Measurements from ENCODE around the gene P4HA2. TPM values are rescaled to one million over a fixed set of nuclear protein-coding genes. Genes with fewer than 3 reads are reported as not detected.

The P4HA2 gene
- total and polyA plus RNA-seq, 9 of the 15 experiments (the other 6 are each of a cell fraction or from before 2014, with no cell fraction given), result 9.6 to 50.0 (median 12.7) TPM

- BruUV-seq (replicated peaks), result no TSS peak
- no peak for ATAC-seq
- no peak for DNase-seq (ENCODE audit: extremely low read depth in 1 of 4, low spot score in 3 of 4)
- Histone ChIP-seq H3K36me3 (ENCODE audit: control insufficient read depth, insufficient read depth, low read length) (no peaks in the 10 kb centered on the region), H3K9ac (ENCODE audit: insufficient read depth in 1 of 2, low read depth in 2 of 2, low read length in 2 of 2) (no peak overlapping the region), H3K4me2 (ENCODE audit: insufficient read depth, low read length) (no peak overlapping the region), H3K27ac (ENCODE audit: extremely low read depth, low read depth, low read length) (no peak overlapping the region), H4K20me1 (replicated peaks; ENCODE audit: control insufficient read depth, insufficient read depth, low read length) (no peaks in the 10 kb centered on the region), H3K79me2 (ENCODE audit: control insufficient read depth, insufficient read depth, low read length) (no peaks in the 10 kb centered on the region), H3K27me3 (ENCODE audit: control insufficient read depth in 2 of 2, insufficient read depth in 2 of 2, low read length in 2 of 2) (no peaks in the 10 kb centered on the region), H3K4me1 (replicated peaks in 1 of 2; ENCODE audit: control insufficient read depth in 2 of 2, insufficient read depth in 2 of 2, low read length in 2 of 2) (no peaks in the 10 kb centered on the region), H3K9me3 (replicated peaks; ENCODE audit: control insufficient read depth, insufficient read depth, low read depth, low read length) (peaks cover 4% of the 10 kb centered on the region; the same call in 1 of the 2 replicates), H3K9me1 (ENCODE audit: control insufficient read depth, insufficient read depth, low read length) (no peaks in the 10 kb centered on the region), H3K4me3 (no peak overlapping the region), H2AFZ (ENCODE audit: low read depth, low read length) (no peak overlapping the region)
- FAIRE-seq, result no peak
- in situ Hi-C loops (cut with MboI) (no loop called here), intact Hi-C loops (cut with micrococcal nuclease) (no loop called here)
- TF ChIP-seq MTA3 (IDR thresholded peaks at IDR 0.05; ENCODE audit: borderline replicate concordance) (no peak), CTCF (IDR thresholded peaks at IDR 0.05 in 2 of 3, conservative IDR thresholded peaks at IDR 0.05 in 1 of 3; ENCODE audit: insufficient read depth in 2 of 3, low read depth in 1 of 3, low read length in 3 of 3) (no peak), RHOXF2B (CRISPR knock-in tag; conservative IDR thresholded peaks at IDR 0.05) (no peak), BCL6 (CRISPR knock-in tag; IDR thresholded peaks at IDR 0.05) (no peak), RBFOX2 (IDR thresholded peaks at IDR 0.05; ENCODE audit: low read depth, low read length) (no peak)
- ChIA-PET CTCF (ENCODE audit: low intra/inter-chr PET ratio) (no interaction called here), POLR2A (no interaction called here)
- 48% methylated on average over 3 of the region's 3 CpGs for WGBS (ENCODE audit: insufficient coverage, low coverage, missing lambda C conversion rate)
Observed at GRCh38 chr5:132243366-132243977, 15.8 kb upstream of the P4HA2 start.

Measured in K562 (cell line).